Stimulated activated naive CD4-positive, alpha-beta T cell treated with Interleukin-2 at 50 U/mL for 16 hours (primary cell): ENCODE data around the gene FBXL17.

Source experiments
- DNase-seq: peaks from one replicate; lab custom pipeline; 2025; lab: John Stamatoyannopoulos, UW

The FBXL17 gene

DNA sequence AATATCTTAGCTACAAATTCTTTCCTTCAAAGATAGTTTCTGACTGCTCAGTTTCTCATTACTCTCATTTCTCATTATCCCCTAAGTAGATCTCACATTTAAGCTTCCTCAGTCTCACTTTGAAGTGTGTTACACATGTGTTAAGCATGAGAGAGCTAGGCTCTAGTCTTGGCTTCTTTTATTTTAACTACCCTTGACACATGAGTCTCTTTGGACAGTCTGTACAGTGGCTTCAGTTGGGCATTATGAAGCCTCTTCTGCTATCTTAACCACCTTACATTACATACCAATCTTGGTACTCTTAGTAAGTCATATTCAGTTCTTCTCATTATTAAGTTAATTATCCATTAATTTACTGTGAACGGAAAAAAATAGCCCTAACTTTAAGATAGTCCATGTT, 232.5 kb downstream of the FBXL17 start:
- no peak for DNase-seq

DNA sequence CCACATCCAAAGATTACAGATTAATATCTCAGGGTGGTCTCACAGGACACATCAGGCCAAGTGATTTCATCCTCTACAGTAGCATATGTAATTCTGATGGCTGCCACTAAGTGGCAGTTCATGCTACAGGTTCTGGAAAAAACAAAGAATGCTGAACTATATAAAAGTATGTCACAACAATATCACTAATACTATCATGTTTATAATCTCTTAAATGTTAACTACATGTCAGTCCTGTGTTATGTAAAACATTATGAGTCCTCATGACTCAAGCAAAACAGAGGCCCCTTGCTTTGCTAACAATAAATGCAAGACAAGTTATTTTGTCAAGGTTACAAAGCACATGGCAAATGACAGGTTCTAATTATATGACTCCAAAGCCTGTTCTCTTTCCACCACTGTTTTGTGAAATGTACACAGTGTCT, 233.2 kb downstream of the FBXL17 start:
- no peak for DNase-seq

DNA sequence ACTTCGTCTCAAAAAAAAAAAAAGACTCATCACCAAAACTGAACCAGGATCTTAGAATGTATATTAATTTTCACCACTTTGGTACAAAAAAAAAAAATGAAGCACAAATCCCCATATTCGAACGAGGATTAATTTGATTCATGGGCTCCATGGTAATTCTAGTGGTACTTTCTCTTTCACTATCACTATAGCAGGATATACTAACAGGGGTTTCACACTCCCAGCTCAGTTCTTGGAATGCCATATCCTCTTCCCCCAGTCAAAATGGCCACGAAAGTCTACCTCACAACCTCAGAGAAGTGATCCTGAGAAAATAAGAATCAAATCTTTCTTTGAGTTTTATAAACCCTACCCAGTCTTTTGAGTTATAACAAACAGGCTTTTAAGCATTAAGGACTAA, 235.7 kb downstream of the FBXL17 start:
- DNase-seq: no peak

DNA sequence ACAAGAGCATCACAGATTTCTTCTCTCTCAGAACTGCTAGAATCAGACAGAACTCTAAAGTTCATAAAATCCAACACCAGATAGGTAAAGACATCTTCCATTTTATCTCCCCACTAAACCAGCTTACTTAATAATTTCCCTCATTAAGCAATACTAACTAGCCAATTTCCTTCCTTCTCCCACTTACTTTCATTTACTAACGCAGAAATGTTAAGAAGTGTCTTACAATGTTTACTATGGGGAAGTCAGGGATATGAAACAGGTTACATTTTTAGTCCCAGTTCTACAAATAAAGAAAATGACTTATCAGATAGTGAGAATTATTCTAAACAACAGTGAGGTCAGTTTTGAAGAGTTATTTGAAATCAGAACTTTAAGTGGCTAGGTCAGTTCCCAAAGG, 236.5 kb downstream of the FBXL17 start:
- DNase-seq: no peak

DNA sequence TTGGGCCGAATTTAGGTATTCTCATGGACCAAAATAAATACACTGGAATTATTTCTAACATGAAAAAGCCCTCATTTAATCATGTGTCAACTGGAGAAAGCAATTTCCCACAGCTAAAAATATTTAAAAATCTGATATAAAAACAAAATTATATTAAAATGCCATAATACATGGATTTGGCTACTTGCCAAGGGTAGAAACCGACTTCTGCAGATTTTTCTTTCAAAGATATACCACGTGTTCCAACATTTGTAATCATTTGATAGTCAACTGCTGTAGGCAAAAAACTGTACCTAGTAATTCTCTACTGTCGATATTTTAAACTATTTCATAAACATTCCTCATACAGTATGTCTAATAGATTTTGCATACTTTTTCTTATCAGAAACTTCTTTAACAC, 237.6 kb downstream of the FBXL17 start:
- no peak for DNase-seq

DNA sequence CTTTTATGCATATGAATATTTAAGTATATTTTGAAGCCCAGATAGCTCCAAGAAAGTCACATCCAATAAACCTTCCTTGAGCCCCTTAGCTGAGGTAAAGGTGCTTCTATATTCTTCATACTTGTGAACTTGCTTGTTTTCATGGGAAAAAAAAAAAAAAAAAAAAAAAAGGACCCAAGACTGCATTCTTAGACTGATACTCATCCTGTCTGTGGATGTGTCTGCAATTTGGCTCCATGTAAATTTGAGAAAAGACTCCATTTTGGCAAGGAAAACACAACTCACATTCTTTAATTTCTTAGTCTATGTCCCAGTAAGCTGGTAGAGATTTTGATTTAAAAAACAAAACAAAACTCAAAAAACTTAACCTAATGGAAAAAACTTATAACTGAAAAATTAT, 238.3 kb downstream of the FBXL17 start:
- DNase-seq: no peak

DNA sequence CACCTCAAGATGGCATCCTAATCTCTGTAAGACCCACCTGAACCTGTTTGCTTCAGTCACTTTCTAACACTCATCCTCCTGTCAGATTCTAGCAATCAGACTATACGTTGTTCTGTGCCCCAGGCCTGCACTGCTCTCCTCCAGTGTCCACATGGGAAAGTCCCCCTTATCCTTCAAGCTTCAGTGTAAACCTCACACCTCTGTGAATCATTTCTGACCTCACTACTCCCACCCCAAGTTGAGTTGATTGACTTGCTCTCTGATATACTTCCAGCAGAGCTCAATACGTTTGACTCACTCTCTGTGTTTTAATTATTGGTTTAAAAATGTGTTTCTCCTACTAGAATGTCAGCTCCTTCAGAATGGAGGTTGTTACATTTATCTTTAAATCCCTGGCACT, 240.2 kb downstream of the FBXL17 start:
- no peak for DNase-seq

DNA sequence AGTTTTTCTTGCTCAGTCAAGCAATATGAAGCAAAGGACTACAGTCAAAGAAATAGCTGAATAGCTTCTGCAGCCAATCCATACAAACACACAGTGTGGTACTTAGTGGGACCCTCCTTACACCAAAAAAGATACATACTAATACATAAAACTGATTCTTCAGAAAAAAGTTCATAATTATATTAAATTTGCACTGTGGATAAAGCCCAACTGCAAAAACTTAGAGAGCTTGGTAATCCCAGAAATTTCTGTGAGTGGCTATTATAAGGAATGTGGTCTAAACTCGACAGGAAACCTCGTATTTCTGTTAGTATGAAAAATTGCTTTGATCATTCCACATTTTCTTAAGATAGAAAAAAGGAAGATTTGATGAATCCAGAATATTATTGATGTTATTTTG, 245.4 kb downstream of the FBXL17 start:
- no peak for DNase-seq

DNA sequence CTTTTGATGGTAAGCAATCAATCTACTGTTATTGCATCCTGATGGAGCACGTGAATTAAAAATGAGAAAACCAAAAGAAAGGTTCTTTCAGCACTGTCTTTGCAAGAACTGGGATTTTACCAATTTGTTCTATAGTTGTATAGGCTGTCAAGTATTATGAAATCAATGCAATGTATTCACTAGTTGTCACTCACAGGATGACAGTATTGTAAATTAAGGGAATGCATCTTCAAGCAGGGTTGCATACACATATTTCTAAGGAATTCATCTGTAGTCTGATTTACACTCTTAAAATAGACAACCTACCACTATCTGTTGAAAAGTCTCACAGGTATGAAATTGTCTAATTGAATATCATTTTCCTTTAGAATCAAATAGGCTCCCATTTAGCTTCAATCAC, 252.8 kb downstream of the FBXL17 start:
- DNase-seq: no peak

DNA sequence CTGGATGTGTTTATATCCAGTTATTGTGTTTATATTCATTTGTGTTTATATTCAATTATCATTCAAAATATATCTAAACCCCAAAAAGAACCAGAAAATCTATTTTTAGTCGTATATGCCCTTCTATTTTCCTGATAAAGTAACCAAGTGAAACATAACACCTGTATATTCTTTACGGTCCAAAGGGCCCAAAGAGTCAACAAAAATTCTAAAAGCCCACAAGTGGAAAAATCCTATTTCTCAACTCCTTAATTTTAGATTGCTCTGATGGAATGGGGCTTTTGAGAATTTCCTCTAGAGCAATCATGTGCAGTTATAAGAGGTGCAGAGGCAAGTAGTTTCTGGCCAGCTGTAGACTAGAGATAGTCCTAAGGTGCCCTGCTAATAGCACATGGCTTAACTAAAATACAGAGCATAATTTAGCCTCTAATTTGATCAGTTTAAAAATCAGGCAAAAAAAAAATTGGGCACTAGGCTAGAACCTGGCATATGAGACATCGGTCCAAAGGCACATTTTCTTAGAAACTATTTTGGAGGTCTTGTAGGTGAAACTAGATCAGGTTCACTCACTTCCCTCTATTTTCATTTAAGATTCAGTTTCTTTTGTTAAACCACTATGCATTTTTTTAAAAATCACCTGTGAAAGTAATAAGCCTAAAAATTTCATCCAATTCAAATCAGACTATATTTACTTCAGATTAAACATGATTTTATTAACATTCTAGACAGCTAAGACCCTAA, 256.0 kb downstream of the FBXL17 start:
- DNase-seq: no peak

DNA sequence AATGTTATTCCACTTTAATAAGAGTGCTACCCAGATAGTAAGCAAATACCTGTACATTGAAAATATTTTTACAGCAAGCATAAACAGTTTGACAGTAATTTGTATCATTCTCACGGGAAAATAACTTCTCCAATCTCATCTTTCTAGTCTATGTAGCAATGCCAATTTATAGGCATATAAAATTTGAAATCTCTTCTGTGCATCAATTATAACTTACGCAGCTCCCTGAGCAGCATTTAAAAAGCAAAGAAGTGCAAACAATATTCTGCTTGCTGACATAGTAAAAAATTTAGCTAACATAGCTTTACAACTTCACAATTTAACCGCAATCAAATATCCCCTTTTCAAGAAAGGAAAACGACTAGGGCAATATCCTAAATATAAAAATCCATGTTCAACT, 257.3 kb downstream of the FBXL17 start:
- DNase-seq: no peak

DNA sequence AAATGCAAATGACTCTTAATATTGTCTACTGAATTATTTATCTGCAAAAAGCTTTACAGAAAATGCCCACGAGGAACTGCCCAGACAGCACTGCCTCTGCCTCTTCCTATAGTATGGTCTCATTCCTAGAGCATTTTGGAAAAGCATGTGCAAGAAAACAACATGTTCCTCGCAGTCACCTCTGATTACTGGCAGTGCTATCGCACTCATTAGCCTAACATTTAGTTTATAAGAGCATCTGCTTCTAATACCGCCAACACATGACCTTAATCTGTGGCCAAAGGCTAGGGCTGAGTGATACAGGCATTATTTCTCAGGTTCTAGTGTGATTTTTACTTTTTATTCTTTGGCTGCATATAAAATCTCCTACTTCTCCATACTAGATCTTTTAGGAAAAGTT, 259.2 kb downstream of the FBXL17 start:
- DNase-seq: no peak

DNA sequence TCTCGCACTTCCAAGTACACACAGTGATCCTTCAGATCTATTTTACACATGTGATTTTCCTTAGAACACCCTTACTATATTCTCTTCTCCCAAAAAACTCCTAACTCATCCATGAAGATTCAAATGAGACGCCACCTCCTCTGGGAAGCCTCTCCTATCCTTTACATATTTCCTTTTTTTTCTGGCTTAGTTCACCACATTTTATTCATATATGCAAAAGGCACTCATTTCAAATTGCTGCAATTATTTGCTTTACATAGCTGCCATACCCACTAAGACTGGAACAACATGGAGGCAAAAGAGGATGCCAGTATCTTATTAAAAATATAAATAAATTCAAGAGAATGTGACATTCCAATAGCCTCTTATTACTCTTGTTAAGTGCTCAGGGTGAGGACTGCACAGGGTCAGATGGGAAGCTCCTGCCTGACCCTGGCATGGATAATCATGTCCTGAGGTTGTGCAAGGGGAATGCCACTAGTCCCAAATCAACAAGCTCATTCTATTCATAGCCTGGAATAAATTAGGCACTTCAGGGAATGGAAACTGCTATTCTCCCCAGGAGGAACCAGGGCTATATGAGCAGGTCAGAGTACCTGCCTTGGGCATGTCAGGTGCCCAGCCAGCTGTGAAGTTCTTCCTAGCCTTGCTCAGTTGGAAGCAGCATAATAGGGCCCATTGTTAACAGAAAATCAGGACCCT, 262.9 kb downstream of the FBXL17 start:
- no peak for DNase-seq

DNA sequence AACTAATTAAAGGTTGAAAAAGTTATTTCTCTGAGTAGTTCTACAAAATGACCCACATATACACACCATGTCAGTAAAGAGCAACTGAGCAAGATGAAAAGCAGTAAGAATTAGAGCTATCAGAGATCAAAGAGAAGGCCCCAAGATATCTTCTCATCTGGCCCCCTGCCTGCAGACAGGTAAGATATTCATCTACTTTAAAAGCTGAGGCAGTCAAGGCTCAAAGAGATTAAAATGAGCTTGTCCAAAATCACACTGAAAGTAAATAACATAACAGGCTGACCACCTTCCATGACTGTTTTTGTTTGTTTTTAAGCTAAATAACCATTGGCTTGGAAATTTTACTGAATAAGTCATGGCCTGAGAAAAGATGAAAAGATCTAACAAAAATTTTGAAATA, 266.2 kb downstream of the FBXL17 start:
- no peak for DNase-seq

DNA sequence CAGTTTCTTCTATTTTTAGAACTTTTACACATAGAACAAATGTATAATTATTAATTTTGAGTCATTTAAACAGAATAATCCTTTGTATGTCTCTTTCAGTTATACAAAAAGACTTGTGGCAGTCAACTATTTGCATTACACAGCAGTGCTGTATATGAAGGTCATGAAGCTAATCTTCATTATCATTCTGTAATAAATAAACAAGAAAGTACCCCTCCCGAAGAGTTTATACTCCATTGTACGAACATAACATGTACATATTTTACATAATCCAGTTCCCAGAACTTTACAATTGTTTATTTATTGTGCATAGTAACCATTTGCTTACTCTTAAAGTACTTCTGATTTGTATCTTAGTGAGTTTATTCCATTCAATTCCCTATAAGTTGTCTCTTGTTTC, 267.9 kb downstream of the FBXL17 start:
- DNase-seq: no peak

DNA sequence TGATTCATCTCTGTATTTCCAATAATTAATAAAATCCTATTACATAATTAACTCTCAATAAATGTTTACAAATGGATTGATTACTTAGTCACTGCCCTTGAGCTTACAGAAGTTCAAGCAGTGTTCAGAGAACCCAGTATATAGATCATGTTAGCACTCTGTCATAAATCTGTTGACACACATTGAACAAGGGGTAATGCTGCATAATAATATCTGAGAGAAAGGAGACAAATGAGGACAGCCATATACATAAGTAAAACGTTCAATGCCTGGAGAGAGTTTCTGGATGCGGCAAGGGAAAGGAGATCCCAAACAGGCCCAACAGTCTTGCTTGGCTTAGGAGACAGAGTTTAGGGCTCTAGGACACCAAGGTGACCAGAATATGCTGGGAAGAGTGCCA, 270.2 kb downstream of the FBXL17 start:
- no peak for DNase-seq

DNA sequence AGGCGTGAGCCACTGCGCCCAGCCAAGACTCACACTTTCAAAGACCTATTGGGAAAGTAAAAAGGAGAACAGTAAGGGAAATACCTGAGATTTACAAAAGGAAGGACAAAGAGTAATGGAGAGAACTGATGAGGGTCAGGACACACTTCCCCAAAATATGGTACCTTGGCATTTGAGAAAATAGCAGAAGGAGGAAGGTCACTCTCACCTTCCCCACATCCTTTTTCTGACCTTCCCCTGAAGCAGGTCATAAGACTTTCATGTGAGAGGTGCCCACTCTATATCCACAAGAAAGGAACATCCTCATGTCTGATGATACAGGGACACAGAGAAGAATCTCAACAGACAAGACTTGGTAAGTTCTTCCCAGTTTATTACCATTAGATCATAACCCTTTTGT, 272.8 kb downstream of the FBXL17 start:
- no peak for DNase-seq

DNA sequence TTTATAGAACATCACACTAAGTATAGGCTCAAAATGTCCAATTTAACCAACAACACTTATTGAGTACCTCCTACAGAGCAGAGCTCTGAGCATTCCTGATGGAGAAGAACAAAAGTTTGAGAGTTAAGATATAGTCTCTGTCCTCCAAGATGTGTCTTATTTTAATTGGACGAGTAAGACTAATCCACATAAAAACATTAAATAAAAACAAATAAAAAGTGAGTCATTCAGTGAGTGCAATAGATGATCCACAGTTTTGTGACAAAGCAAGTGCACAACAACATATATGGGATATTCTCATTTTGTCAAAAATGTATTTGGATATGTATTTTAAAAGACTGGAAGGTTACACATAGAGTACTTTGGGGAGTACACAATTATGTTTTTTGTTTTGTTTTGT, 277.4 kb downstream of the FBXL17 start:
- DNase-seq: no peak

DNA sequence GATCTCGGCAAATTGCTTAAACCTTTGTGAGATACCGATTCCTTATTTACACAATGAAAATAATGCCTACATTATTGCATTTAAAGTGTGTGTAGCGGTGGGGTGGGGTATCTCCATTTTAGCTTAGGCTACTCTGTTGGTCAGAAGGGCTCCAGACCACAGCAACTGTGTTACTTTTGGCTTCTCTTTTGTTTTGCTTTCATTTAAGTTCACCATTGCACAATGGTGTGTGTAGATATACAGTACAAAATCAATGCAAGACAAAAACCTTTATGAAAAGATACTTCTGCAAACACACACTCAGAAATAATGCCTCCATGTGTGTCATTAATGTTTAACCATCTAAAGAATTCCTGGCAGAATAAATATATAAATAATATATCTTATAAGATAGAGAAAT, 279.4 kb downstream of the FBXL17 start:
- DNase-seq: no peak

DNA sequence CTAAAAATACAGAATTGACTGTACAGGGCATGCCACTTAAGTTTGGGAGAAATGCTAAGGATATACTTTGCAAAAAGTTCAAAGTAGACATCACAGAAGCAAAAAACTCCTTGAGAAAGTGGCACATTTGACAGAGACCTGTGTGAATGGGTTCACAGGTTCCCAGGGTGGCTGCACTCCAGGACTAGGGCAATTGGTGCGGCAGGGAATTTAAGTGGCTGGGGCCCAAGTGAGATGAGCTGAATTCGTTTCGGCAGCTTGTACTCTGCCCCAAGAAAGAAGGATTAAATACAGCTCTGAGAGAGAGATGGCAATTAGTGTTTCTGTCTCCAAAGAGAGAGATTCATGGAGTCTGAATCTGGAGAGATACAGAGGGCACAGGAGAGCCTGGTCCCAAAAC, 280.1 kb downstream of the FBXL17 start:
- DNase-seq: no peak

DNA sequence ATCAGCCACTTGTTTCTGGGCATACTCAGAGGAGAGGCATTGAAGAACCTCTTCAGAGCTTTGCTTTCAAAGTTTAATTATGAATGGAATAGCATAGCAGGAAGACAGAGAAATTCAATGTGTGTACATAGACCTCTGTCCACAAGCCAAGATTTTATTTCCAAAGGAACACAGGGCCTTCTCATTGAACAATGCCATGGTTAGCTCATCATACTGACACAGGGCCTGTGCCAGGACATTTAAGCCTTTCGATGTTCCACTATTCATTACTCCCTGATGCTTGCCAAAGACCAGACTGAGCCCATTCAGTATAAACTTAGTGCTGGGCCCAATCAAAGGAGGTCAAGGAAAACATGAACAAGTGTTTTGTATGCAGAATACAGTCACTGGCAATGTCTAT, 280.8 kb downstream of the FBXL17 start:
- no peak for DNase-seq

DNA sequence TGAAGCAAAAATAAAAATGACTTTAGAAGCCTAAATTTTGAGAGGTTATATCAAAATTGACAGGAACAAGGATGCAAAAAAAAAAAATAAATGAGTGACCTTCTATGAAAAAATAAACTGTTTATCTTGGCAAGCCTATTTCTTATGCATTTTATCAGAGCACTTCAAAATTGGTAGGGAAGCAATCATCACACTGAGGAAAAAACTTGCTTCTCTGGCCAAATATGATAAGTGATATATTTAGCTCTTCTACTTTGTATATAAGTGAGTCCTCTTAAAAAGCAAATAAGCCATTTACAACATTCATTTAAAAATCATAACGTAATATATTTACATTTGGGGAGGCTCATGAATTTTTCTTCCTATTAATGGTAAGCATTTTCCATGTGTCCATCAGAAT, 287.1 kb downstream of the FBXL17 start:
- DNase-seq: no peak

DNA sequence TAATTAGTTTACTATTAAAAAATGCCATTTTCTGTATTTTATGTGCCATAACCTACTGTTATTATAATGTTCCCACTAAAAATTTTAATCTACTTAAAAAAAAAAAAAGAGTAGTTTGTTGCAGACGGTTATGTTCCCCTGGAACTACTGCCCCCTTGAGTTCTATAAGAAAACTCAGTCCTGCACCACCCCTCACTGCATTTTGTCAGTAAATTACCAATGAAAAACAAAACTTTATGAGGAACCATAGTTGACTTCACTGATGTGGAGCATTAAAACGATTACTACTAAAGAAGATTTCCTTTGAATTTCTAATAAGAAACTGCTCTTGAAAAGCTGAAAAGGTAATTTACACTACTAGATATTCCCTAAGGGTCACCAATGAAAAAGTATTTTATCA, 288.7 kb downstream of the FBXL17 start:
- no peak for DNase-seq

DNA sequence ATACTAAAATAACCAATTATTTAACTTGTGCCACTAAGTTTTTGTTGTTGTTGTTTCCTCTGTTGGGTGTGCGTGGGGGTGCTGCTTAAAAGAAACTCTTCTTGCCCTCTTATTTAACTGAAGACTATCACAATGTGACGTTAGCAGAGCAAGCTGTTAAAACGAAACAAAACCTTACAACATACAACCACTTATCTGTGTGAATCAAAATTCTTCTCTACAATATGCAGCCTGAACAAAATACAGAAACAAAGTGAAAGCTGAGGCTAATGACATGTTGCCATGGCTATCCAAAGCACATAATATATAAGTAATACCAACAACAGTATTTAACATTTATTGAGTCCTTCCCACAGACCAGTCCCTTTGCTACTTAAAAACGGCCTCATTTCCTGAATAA, 291.0 kb downstream of the FBXL17 start:
- DNase-seq: no peak
